Lung microvascular endothelial cell (primary cell): ENCODE results near the gene DDC. TPM values are rescaled to one million over a fixed set of nuclear protein-coding genes. Genes with fewer than 3 reads are reported as not detected.
"Not testable (repeated sequence)": the region's sequence is repeated elsewhere in the genome, so short reads cannot be mapped to it uniquely, and the experiment has no call there.

Experiments
- DNase-seq, 2 donors: peaks; one replicate each; pipeline versions ENCODE4 v3.0.0 to v3.0.0-alpha.2; 2010; ENCODE audit warnings: low read depth in 2 of 2
- total RNA-seq: library from RNA; depleted of rRNA; stranded (reverse); fragments of >200 nt; gene quantifications from 2 replicates; pipeline ENCODE4 v1.2.1, GENCODE V29; 2014

Gene DDC
- total RNA-seq, 1 donor from 2014 or later, result not detected

DNA sequence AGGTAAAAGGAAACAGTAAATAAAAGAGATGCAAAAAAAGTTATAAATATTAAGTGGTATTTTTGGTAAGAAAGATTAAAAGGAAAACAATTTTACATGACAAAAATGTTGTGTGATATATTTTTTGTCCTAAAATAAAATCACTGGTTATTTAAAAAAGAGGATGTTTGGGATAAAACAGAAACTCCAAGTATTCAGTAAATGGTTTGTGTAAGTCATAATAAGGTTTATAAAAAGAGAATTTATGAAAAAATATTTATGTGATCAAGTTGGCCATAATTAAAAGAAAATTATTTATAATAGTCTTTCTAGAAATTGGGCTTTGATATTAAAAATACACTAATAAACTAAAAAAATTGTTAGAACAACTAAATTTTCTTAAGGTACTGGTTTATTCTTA lies 76.8 kb downstream of the DDC start:
- DNase-seq, result no peak

- no peak for DNase-seq
Measured at GRCh38 chr7:50486512-50486911, 78.7 kb downstream of the DDC start.

DNA sequence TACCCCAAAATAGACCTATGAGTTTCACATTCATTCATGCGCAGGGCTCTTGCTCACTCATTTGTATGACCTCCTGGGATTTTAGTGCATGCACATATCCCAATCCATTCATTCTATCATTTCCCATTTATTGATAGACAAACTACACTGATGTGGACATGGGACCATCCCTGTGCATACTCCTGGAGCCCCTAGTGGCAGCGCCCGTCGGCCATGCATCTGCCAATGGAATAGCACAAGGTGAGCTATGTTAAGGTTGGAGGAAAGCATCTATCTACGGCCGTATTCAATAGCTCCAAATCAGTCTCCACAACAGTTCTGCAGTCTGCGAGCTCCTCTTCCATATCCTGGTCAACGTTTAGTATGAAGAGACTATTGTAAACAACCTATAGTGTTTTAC lies 83.3 kb downstream of the DDC start:
- no peak for DNase-seq

GRCh38 chr7:50480797-50481196 lies 84.4 kb downstream of the DDC start:
- no peak for DNase-seq

GRCh38 chr7:50479743-50480517 lies 85.3 kb downstream of the DDC start:
- no peak for DNase-seq

- no peak for DNase-seq
Measured at GRCh38 chr7:50477640-50478039, 87.6 kb downstream of the DDC start.

GRCh38 chr7:50476953-50477625 lies 88.1 kb downstream of the DDC start:
- no peak for DNase-seq

DNA sequence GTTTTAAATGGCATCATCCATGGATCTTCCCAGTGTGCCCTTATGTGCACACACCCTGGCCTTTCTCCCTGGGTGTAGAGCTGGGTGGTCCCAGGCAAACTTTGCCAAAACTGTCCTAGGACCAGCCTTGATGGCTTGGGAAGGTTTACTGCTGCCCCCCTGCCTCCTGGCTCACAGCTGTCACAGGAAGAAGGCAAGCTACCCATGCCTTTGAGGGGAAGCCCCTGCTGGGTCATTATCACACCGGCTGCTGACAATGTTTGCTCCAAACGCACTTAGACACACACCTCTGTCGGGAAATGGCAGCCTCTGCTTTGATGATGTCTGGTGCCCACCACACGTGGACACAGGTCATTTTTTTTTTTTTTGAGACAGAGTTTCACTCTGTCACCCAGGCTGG lies 89.9 kb downstream of the DDC start:
- DNase-seq, result no peak

GRCh38 chr7:50474382-50475160 lies 90.6 kb downstream of the DDC start:
- peak in 1 of 2 donors; percentile 11 for DNase-seq

DNA sequence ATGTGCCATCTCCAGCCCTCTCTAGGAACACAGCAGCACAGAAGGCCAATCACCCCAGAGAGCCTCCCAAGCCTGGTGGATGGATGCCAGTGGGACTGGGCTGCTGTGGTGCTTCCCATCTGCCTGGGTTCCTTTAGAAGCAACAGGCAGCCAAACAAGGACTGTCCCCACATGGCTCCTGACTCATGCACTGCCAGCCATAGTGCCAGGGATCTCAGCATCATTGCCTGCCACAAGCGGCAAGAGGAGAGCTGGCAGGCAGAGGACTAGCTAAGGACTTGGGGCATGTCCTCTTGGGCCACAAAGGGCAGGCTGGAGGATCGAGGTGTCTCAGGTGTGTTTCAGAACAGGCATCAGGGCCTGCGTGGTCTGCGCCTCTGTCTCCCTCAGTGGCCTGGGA lies 91.7 kb downstream of the DDC start:
- no peak for DNase-seq

GRCh38 chr7:50472427-50472826 lies 92.8 kb downstream of the DDC start:
- DNase-seq, result no peak

- no peak for DNase-seq
Measured at GRCh38 chr7:50471970-50472369, 93.2 kb downstream of the DDC start.

GRCh38 chr7:50470250-50471163 lies 94.7 kb downstream of the DDC start:
- DNase-seq, result no peak

- no peak for DNase-seq
Measured at GRCh38 chr7:50469181-50469580, 96.0 kb downstream of the DDC start.

GRCh38 chr7:50467817-50468610 lies 97.2 kb downstream of the DDC start:
- peak; percentile 68 to 84 for DNase-seq

DNA sequence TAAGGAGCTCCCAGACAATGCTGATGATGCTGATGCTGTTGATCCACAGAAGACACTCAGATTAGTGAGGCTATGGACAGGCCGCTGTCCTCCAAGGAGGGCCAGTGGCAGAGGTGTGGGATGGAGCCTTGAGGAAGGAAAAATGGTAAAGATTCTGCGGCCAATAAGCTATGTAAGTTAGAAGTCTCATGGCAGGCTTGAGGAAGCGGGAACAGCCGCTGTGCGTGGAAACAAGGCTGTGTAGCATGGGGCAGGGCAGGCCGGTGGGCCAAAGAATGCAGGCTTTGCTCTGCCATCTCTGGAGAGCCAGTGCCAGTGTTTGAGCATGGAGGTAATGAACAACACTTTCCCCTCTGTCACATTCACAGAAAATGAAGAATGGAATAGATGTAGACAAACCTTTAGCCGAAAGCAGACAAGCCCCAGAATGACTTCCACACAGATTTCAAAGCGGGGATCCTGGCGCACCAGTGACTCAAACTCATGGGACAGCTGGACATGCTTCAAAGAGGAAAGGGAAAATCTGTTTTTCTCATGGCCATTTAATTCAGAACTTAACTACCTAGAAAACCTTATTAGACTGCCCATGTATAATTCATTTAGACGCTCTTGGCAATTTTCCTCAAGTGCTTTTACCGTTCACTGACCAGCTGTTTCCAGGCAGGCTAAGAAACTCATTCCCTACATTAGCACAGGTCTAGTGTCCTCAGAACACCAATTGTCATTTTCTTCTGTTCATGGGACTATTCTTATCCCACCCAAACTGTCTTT lies 98.2 kb downstream of the DDC start:
- no peak for DNase-seq

DNA sequence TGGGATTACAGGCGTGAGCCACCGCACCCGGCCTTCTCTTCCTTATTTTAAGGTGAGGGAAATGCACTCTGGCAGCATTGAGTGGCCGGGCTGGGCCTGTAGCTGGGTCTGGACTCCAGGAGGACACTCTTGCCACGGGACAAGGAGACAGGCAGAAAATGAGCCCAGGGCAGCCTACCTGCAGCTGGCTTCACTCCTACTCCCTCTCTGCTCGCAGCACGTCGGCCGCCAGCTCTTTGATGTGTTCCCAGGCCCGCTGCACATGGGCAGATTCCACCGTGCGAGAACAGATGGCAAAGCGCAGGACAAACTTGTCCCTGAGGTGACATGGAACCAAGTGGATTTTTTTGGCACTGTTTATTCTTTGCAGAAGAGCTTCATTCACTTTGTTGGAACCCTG lies 102.2 kb downstream of the DDC start:
- DNase-seq, result no peak

- DNase-seq, result no peak
Measured at GRCh38 chr7:50462361-50462760, 102.8 kb downstream of the DDC start.

- DNase-seq, result no peak
Measured at GRCh38 chr7:50461695-50462094, 103.5 kb downstream of the DDC start.

- DNase-seq, result not testable (repeated sequence)
Measured at GRCh38 chr7:50459183-50459582, 106.0 kb downstream of the DDC start.
